ENCODE data around the gene CLECL1. TPM values are rescaled to one million over a fixed set of nuclear protein-coding genes. Genes with fewer than 3 reads are reported as not detected.

Gene CLECL1
- total and polyA plus RNA-seq, 2 of the 4 experiments (the other 2 are of a cell fraction) = not detected

DNA sequence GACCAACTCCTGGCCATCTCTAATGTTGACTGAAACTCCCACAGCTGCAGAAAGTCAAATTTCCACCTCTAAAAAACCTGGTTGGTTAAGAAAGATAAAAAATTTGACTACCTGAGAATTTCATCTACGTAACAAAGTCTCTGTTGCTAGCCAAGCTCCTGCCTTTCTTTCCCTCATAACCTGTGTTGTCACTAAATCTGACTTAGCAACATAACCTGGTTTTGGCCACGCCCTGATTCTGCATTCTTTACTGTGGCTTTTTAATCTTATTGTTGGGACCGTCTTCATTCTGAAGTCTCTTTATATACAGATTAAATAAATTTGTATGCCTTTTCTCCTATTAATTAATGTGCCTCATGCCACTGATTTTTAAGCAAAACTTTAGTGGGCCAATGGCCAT lies 43.9 kb upstream of the CLECL1 start:
- no peak for ATAC-seq (ENCODE audit: low read depth)
- Histone ChIP-seq H3K4me1 (ENCODE audit: control insufficient read depth, insufficient read depth, low read length) (no peaks in the 10 kb centered on the region), H2BK20ac (ENCODE audit: low read depth, low read length) (no peak overlapping the region), H2BK5ac (ENCODE audit: low read depth, low read length, poor library complexity, severe bottlenecking) (no peak overlapping the region), H4K91ac (ENCODE audit: insufficient read depth, low read depth, low read length) (no peak overlapping the region), H3K9me1 (ENCODE audit: insufficient read depth, low read length) (no peaks in the 10 kb centered on the region), H3K79me1 (ENCODE audit: low read depth in 1 of 2, low read length in 2 of 2) (no peaks in the 10 kb centered on the region), H3K9ac (ENCODE audit: low read depth, low read length) (no peak overlapping the region), H3K36me3 (ENCODE audit: control insufficient read depth, insufficient read depth, low read length) (no peaks in the 10 kb centered on the region), H3K4ac (ENCODE audit: low read depth, low read length) (no peak overlapping the region), H3K9me3 (ENCODE audit: control insufficient read depth, insufficient read depth, low read length) (no peaks in the 10 kb centered on the region), H3K18ac (ENCODE audit: low read depth, low read length) (no peak overlapping the region), H3K14ac (replicated peaks; ENCODE audit: low read depth, low read length) (no peak overlapping the region), H3K4me2 (ENCODE audit: low read depth, low read length) (no peak overlapping the region), H4K8ac (ENCODE audit: low read depth in 2 of 2, low read length in 2 of 2) (no peak overlapping the region), H2AK9ac (replicated peaks; ENCODE audit: low read depth, low read length, poor library complexity) (no peak overlapping the region), H3K4me3 (ENCODE audit: insufficient read depth, low read depth, low read length) (no peak overlapping the region), H2AK5ac (ENCODE audit: low read depth, low read length) (peak overlapping the region; percentile 51; the same call in 1 of the 2 replicates), H2BK120ac (ENCODE audit: low read depth, low read length) (no peak overlapping the region; the same call in 1 of the 2 replicates), H3K56ac (ENCODE audit: extremely low read depth, insufficient read depth, low read length) (no peak overlapping the region), H4K5ac (ENCODE audit: low read depth, low read length) (no peak overlapping the region), H3K27ac (ENCODE audit: insufficient read depth, low read length) (no peak overlapping the region), H4K20me1 (ENCODE audit: insufficient read depth, low read length) (no peaks in the 10 kb centered on the region), H2BK15ac (ENCODE audit: low read depth, low read length) (no peak overlapping the region), H3K27me3 (ENCODE audit: control insufficient read depth, insufficient read depth, low read length) (no peaks in the 10 kb centered on the region), H2AFZ (replicated peaks; ENCODE audit: low read length, poor library complexity) (no peak overlapping the region), H3K23ac (ENCODE audit: low read depth, low read length) (no peak overlapping the region)
- intact Hi-C loops (cut with micrococcal nuclease) = no loop called here
- no TSS peak for BruUV-seq (replicated peaks)
- DNase-seq = no peak
- no CpG with 5 or more reads among the region's 3 CpGs for WGBS, 2 experiments (ENCODE audit: extremely low coverage in 2 of 2, insufficient read length in 1 of 2)
- ChIA-PET POLR2A (ENCODE audit: unreplicated experiment) (no interaction called here), CTCF (no interaction called here)
- dilution Hi-C loops (cut with HindIII; ENCODE audit: low sequenced_read_pairs, unreplicated experiment) = no loop called here
- in situ Hi-C loops (cut with MboI; ENCODE audit: low sequenced_read_pairs) = no loop called here
- TF ChIP-seq MXI1 (IDR thresholded peaks at IDR 0.05; ENCODE audit: borderline replicate concordance, low read depth, low read length) (no peak), BHLHE40 (IDR thresholded peaks at IDR 0.05; ENCODE audit: low read depth, low read length) (no peak), SMC3 (IDR thresholded peaks at IDR 0.05; ENCODE audit: low read depth, low read length) (no peak), NFE2L2 (IDR thresholded peaks at IDR 0.05; ENCODE audit: low read depth, low read length) (no peak), MAZ (IDR thresholded peaks at IDR 0.05; ENCODE audit: borderline replicate concordance, low read depth, low read length) (no peak), CEBPB (IDR thresholded peaks at IDR 0.05; ENCODE audit: low read depth, low read length) (no peak), FOS (IDR thresholded peaks at IDR 0.05; ENCODE audit: low read depth, low read length) (no peak), CHD1 (IDR thresholded peaks at IDR 0.05; ENCODE audit: low read depth, low read length) (no peak), RCOR1 (IDR thresholded peaks at IDR 0.05; ENCODE audit: insufficient replicate concordance, low read length) (no peak), POLR2A (IDR thresholded peaks at IDR 0.05; ENCODE audit: low read depth, low read length) (no peak), RFX5 (IDR thresholded peaks at IDR 0.05; ENCODE audit: low read depth, low read length) (no peak), MAFK (IDR thresholded peaks at IDR 0.05; ENCODE audit: low read depth, low read length) (no peak), RAD21 (IDR thresholded peaks at IDR 0.05; ENCODE audit: low read length) (no peak)
- TF ChIP-seq, protein P1, sequence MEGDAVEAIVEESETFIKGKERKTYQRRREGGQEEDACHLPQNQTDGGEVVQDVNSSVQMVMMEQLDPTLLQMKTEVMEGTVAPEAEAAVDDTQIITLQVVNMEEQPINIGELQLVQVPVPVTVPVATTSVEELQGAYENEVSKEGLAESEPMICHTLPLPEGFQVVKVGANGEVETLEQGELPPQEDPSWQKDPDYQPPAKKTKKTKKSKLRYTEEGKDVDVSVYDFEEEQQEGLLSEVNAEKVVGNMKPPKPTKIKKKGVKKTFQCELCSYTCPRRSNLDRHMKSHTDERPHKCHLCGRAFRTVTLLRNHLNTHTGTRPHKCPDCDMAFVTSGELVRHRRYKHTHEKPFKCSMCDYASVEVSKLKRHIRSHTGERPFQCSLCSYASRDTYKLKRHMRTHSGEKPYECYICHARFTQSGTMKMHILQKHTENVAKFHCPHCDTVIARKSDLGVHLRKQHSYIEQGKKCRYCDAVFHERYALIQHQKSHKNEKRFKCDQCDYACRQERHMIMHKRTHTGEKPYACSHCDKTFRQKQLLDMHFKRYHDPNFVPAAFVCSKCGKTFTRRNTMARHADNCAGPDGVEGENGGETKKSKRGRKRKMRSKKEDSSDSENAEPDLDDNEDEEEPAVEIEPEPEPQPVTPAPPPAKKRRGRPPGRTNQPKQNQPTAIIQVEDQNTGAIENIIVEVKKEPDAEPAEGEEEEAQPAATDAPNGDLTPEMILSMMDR (conservative IDR thresholded peaks at IDR 0.05; ENCODE audit: low read depth, low read length) = no peak
- TF ChIP-seq, protein P2, sequence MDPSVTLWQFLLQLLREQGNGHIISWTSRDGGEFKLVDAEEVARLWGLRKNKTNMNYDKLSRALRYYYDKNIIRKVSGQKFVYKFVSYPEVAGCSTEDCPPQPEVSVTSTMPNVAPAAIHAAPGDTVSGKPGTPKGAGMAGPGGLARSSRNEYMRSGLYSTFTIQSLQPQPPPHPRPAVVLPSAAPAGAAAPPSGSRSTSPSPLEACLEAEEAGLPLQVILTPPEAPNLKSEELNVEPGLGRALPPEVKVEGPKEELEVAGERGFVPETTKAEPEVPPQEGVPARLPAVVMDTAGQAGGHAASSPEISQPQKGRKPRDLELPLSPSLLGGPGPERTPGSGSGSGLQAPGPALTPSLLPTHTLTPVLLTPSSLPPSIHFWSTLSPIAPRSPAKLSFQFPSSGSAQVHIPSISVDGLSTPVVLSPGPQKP (IDR thresholded peaks at IDR 0.05; ENCODE audit: borderline replicate concordance, low read depth, low read length) = no peak
- TF ChIP-seq, protein P3, sequence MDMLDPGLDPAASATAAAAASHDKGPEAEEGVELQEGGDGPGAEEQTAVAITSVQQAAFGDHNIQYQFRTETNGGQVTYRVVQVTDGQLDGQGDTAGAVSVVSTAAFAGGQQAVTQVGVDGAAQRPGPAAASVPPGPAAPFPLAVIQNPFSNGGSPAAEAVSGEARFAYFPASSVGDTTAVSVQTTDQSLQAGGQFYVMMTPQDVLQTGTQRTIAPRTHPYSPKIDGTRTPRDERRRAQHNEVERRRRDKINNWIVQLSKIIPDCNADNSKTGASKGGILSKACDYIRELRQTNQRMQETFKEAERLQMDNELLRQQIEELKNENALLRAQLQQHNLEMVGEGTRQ (IDR thresholded peaks at IDR 0.05; ENCODE audit: low read depth, low read length) = no peak
